SHP77 (cell line): Measurements from ENCODE around the gene ITGA3.

Experiments used
- DNase-seq, 2 experiments: peaks; one replicate each; lab custom pipeline; 2025; lab: John Stamatoyannopoulos, UW

The ITGA3 gene

DNA sequence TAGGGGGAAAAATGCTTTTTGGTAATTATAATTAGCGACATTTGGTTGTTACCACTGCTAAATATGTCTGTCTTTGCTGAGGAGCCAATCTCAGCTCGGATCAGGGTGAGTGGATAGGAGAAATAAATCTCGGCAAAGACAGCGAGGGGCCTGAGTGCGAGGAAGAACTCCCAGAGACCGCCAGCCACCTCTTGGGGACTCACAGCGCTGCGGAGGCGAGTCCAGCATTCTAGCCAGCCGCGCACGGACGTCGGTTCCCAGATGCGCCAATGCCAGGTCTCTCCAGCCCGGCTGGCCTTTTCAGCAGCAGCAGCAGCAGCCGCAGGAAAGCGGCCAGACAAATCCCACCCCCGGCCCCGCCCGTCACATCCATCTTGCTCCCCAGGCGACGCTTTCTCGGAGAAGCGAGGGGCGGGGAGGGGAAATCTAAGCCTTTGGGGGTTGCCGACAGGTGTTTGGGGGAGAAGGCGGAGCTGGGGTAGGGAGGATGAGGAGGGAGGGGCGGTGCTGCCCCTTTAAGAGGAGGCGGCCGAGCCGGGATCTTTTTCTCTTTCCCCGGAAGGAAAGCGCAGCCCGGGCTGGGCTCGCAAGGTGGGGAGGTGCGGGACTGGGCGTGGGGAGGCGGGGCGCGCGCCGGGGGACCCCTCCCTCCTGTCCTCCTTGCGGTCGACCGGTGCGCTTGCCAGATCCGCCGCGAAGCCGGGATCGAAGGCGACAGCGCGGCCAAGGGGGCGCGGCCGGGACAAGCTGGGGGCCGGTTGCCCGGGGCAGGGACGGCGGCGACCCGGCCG is at the start of gene ITGA3:
Gene ITGA3, plus strand, starts transcription at position 685 of the 791 bp plus-strand sequence. CDS start 330 bp downstream, outside the sequence.
- DNase-seq = peak; percentile 90 to 96

DNA sequence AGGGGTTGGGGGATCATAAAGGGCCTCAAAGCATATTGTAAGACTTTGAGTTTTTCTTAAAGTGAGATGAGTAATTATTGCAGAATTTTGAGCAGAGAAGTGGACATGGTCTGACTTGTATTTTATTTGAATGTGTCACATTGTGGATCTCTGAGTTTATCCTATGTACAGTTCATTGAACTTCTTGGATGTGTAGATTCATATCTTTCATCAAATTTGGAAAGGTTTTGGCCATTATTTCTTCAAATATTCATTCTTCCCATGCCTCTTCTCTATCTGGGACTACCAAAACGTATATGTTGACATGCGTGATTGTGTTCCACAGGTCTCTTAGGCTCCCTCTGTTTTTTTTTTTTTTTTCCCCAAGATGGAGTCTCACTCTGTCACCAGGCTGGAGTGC is 46.6 kb upstream of the ITGA3 start:
- DNase-seq = no peak

DNA sequence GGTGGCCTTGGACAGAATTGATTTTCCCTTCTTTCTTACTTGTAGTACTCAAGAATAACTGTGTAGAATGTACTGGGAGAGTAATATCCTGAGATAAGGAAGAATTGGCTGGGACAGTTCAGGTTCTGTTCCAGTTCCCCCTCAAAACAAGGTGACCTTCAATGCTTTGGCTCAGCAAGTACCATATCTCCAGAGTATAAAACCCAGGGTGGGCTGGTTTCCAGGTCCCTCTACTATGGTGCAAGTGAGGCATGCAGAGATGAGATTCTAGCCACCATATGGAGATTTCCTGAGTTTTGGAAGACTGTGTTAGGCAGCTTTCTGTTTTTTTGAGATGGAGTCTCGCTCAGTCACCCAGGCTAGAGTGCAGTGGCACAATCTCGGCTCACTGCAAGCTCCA is 42.8 kb upstream of the ITGA3 start:
- DNase-seq = no peak

DNA sequence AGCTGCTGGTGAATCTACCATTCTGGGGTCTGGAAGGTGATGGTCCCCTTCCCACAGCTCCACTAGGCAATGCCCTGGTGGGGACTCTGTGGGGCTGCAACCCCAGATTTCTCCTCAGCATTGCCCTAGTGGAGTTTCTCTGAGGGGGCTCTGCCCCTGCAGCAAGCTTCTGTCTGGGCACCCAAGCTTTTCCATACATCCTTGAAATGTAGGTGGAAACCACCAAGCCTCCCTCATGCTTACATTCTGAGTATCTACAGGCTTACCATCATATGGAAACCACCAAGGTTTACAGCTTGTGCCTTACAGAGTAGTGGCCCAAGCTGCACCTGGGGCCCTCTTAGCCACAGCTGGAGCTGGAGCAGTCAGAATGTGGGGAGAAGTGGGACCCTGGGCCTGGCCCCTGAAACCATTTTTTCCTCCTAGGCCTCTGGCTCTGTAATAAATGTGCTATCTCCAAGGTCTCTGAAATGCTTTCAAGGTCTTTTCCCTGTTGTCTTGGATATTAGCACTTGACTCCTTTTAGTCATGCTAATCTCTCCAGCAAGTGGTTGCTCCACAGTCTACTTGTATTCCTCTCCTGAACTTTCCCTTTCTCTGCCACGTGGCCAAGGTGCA is 41.3 kb upstream of the ITGA3 start:
- no peak for DNase-seq

DNA sequence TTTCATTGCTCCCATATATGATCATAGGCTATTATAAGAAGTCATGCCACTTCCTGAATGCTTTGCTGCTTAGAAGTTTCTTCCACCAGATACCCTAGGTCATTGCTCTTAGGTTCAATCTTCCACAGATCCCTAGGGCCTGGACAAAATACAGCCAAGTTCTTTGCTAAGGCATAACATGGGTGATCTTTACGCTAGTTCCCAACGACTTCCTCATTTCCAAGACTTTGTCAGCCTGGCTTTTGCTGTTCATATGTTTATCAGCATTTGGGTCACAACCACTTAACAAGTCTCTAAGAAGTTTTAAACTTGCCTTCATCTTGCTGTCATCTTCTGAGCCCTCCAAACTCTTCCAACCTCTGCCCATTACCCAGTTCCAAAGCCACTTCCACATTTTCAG is 40.8 kb upstream of the ITGA3 start:
- DNase-seq = no peak

DNA sequence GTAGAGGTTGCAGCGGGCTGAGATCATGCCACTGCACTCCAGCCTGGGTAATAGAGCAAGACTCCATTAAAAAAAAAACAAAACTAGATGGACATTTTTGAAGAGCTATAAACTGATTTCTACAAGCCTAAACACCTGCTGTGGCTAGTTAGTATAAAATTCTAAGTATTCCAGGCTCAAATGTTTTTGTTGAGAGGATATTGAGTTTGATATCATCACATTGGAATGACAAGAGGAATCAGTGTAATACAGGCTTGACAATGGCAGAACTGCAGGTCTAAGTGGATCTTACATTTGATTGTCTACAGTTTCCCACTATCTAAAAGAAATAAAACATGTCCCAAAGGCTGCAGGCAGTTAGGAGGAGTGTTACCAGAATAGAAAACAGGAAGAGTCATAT is 37.0 kb upstream of the ITGA3 start:
- DNase-seq = no peak

DNA sequence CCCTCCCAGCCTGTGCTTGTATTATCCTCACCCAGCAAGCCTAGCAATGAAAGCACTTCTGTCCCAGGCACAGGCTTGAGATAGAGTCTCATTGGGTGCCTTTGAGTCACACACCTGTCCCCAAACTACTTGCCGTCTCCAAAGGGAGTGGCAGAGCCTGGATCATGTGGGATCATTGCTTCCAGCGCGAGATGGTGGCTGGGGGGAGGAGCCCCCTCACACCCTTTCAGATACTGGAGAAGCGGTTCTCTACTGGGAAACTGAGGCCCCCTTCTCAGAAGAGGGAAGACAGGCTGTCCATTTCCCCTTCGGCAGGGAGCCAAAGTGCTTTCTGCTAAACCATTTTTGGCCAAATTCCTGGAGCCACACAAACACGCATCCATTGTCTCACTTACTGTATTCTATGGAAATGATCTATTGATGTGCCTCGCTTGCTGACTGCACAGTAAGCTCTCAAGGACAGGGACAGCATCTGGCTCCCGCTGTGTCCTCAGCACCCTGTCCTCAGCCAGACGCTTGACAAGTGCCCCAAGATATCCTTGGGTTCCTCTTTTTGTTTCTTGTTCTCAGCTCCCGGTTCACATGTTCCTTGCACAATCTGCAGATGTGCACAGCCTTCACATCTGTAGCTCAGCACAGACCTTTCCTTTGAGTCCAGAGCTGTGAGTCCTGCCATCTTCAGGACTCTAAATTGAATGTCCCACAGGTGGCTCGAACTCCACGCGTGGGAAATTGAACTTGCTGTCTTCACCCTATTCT is 34.9 kb upstream of the ITGA3 start:
- no peak for DNase-seq

DNA sequence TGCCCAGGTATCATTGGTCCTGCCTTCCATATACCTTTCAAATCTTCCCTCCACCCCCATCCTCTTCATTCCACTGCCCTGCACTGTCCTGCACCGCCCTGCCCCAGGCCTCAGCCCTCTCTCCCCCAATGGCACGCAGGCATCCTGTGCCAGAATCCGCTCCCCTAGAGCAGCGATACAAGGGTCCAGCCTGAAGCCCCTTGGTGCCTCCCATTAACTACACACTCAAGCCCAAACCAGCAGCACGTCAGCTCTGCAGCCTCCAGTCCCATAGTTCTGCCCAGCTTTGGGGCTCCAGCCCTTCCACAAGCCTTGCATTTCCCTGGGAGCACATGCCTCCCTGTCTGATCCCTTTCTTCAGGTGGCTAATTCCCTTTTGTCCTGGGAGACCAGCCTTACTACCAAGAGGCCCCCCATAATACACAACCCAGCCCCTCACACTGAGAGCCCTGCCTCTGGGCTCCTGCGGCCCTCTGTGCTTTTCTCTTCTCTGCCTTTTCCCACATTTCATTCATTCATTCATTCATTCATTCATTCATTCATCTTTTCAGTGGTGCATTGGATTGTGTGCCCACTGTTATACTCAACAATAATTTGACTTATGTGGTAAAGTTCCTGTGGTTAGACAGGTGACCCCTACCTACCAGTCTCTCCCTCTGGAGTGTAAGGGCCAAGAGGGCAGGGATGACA is 34.1 kb upstream of the ITGA3 start:
- DNase-seq = no peak

DNA sequence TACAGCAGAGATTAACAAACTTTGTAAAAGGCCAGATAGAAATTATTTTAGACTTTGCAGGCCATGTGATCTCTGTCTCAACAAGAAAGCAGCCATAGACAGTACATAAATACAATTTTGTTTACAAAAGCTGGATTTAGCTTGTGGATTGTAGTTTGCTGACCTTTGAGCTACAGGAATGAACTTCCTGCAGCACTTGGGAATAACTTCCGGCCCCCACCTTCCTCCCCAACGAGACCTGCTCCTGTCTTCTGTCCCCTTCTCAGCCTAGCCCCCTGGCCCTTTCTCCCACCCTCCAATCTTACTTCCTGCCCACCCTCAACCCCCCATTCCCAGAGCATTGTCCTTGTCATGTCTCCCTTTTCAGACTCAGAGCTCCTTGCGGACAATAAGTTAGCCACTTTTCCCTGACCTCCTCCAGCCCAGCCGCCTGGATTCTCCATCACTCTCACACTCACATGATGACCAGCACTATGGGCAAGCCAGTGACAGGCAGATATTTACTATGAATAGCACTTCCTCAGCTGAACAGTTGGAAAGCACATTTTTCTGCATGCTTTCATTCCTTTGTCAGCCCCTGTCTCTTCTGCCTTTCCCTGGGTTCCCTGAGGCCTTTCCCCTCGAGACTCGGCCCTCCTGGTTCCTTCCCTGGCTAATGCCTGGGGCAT is 33.3 kb upstream of the ITGA3 start:
- no peak for DNase-seq

DNA sequence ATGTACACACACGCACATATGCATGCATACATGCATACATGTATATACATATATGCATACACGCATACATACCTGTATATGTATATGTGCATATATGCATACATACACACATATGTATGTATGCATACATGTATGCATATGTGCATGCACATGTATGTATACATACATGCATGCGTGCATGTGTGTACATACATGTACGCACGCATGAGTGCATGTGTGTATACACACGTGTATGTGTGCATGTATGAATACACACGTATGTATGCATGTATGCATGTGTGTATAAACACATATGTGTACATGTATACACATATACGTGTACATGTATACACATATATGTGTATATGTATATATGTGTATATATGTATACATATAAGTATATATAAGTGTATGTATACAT is 32.4 kb upstream of the ITGA3 start:
- no peak for DNase-seq

DNA sequence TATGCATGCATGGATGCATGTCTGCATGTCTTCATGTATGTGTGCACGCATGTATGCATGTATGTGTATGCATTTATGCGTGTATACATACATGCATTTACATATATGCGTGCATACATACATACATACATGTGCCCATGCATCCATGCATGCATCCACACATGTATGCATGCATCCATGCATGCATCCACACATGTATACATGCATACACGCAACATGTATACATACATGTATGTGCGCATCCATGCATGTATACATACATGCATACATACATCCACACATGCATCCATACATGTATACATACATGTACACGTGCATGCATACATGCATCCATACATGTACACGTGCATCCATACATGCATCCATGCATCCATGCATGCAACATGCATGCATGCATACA is 31.1 kb upstream of the ITGA3 start:
- no peak for DNase-seq

DNA sequence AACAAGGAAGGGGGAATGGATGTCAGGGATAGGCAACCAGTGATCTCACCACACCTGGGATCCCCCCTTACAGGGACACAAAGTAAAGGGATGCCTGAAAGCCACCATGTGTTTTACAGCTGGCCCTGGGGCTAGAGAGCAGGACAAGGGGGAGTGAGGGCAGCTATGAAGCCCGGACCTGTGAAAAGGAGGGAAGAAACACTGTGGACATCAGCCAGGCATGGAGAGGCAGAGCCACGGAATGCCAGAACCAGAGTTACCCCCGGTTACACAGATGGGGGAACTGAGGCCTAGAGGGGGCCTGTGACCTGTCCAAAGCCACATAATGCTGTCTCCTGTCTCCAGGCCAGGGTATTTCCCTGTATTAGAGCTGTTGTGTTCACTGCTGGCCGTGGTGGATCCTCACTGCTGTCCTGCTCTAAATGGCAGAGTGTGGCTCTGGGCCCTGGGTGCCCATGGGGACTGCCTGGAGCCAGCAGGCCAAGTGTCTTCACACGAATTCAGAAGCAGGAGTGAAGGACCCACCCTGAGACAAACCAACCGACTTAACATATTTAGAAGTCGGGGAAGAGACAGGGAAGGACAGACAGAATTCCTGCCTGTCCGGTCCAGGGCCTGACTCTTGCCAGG is 29.7 kb upstream of the ITGA3 start:
- DNase-seq = no peak

DNA sequence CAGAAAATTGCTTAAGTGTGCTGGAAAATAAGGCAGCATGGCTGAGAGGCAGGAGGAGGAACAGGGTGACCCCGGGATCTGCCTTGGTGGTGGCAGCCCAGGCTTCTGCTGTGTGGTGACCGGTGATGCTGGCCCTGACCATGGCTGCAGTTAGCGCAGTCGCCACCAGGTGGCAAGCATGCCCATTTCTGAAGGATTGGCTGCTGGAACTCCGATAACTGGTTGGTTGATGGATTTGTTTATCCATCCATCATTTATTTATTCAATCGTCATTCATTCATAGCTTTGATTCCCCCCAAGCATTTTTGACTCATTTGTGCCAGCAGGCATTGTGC is 29.1 kb upstream of the ITGA3 start:
- peak; percentile 52 to 70 for DNase-seq

DNA sequence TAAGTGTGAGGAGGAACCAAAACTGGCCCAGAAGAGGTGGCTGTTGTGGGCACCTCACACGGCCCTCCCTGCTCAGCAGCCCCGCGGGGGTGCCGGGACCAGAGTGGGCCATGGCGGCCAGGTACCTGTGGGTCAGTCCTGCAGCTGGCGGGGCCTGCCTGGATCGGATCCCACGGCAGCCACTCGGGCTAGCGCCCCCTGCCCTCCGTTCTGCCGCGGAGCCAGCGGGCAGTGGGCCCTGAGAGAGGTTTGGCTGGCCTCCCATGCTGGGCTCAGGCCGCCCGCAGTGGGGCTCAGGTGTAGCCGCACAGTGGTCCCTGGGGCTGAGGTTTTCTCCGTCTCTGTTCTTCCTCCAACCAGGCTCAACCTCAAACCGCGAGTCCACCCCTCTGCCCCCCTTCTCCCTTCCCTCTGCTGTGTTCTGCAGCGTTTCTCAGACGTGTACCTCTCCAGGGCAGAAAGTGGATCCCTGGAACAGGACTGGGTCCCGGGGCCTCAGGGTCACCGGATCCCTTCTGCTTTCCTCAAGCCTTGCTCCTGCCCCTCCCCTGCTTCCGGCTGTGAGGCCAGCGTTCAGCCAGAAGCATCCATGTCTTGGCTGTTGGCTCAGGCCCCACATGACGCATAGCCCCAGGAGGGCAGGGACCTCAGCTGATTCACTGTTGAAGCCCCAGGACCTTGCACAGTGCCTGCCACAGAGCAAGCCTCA is 28.6 kb upstream of the ITGA3 start:
- peak in 1 of 2 experiments; percentile 69 for DNase-seq

DNA sequence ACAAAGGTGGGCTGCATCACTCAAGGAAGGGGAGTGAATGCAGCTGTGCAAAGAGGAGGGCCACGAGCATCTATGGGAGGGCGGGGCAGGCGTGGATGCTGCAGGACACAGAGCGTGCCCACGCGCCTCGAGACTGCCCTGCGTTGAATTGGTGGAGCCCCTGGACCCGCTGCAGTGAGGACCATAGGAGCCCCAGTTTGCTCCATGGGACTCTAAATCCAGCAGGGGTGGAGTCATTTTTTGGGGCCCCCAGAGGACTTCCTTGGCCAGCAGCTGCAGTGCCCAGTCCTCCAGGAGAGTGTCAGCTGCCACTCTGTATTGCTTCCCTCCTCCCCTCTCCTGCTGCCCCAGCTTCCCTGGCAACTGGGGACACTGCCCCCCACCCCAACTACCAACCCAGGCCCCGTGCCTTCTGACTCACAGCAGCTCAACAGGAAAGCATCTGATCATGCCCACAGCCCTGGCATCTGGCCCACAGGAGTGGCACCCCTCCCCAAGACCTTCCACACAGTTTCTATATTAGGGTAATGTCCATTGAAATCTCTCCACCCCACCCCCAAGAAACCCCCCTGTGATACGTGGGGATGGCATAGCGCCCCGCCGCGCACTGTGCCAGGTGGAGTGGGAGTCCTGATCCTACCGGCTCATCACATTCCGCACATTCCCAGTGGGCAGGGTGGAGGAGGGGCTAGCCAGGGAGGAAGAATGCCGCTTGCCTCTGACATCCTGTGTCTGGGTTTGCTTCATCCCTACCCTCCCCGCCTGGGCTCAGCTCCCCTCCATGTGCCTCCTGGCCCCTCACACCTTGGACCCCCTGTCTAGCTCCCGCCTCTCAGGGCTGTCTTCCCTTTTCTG is 27.8 kb upstream of the ITGA3 start:
- DNase-seq = no peak

DNA sequence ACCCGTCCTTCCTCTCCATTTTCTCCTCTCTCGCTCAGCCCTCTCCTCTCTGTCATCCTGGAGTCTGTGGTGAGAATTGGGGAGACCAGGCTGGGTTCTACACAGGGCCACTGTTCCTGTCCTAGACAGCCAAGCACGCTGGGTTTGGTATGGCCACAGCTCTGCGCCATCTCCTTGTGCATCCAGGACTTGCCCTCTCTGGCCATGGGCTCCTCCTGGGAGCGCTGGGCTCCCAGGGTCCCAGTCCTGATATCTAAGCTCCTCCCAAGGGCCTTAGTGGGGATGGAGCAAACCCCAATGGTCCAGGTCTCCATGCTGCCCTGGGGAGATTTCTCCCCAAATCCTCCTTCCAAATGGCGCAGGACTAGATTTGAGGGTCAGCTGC is 27.2 kb upstream of the ITGA3 start:
- no peak for DNase-seq

DNA sequence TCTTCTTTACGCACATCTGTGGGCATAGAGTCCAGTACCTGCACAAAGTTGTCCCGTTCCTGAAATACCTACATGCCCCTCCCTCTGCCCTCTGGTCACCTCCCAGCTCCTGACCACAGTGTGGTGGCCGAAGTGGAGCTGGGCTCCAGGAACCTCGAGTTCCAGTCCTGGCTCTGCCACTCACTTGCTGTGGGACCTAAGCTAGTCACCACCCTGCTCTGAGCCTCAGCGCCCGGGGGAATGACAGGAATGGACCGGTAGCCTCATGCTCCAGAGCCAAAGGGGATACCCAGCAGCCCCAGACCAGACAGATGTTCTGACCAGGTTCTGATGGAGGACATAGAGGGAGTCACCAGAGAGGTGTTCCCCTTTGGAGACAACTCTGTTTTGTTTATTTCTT is 26.7 kb upstream of the ITGA3 start:
- no peak for DNase-seq

DNA sequence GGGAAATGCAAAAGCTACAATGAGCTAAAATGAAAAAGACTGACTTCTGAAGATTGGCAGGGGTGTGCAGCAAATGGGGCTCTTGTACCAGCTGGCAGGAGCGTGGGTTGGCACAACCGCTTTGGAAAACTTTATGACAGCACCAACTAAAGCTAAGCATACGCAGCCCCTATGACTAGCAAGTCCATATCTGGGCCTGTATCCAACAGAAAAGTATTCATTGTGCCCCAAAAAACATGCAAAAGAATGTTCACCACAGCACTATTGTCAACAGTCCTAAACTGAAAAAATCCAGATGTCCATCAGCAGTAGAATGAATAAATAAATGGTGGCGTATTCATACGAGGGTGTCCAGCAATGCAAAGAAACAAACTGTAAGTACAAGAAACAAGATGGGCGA is 22.6 kb upstream of the ITGA3 start:
- no peak for DNase-seq

DNA sequence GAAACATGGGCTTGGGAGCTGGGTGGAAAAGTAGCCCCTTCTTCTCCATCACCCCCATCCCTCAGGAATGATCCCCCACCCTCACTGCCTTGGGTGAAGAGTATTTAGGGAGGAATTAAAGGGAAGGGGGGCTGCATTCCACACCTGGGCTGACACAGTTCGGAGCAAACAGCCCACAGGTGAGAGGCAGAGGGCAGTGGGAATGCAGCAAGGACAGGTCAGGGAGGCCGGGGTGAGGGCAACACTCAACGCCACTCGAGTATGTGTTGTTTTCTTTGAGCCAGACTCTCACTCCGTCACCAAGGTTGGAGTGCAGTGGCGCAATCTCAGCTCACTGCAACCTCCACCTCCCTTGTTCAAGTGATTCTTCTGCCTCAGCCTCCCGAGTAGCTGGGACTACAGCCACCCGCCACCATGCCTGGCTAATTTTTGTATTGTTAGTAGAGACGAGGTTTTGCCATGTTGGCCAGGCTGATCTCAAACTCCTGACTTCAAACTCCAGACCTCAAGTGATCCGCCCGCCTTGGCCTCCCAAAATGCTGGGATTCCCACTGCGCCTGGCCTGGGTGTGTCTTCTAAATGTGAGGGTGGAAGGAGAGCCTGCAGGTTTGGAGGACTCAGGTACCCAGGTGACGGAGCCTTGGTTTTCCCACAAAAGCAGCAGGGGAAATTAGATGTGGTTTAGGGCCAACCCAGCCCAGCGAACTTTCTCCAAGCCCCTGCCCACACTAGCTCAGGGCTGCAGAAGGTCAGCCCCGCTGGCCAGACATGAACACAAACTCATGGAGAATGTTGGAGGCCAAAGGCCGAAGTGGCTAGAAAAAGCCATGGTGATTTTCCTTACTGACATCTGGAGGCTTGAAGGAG is 21.2 kb upstream of the ITGA3 start:
- no peak for DNase-seq
